Kidney epithelial cell (primary cell): Measurements from ENCODE around the gene CCL7. TPM values are rescaled to one million over a fixed set of nuclear protein-coding genes. Genes with fewer than 3 reads are reported as not detected.

Experiments used
- DNase-seq: peaks from one replicate; pipeline ENCODE4 v3.0.0-alpha.2; 2010; ENCODE audit warnings: low read depth
- H3K27me3 ChIP-seq: 2 replicates; pipeline ENCODE4 v1.6.0; 2011; ENCODE audit warnings: low read length; ENCODE audit not compliant: control insufficient read depth, insufficient read depth
- H3K36me3 ChIP-seq: 2 replicates; pipeline ENCODE4 v1.5.1; 2011; ENCODE audit warnings: low read length; ENCODE audit not compliant: control insufficient read depth, insufficient read depth
- H3K4me3 ChIP-seq: 2 replicates; pipeline ENCODE4 v1.5.1; 2011; ENCODE audit warnings: low read depth, mild to moderate bottlenecking, control low read depth, low read length
- total RNA-seq: library from RNA; depleted of rRNA; stranded (reverse); fragments of >200 nt; gene quantifications from 2 replicates; pipeline ENCODE4 v1.2.3, GENCODE V29; 2015
- TF ChIP-seq, protein P1 (sequence below): IDR thresholded peaks from 2 replicates; pipeline ENCODE4 v1.5.1; 2011; ENCODE audit warnings: mild to moderate bottlenecking, moderate library complexity, low read length, control low read depth, inconsistent platforms; ENCODE audit not compliant: insufficient read depth, poor library complexity, severe bottlenecking

The CCL7 gene
- total RNA-seq, 1 donor from 2014 or later = not detected

DNA sequence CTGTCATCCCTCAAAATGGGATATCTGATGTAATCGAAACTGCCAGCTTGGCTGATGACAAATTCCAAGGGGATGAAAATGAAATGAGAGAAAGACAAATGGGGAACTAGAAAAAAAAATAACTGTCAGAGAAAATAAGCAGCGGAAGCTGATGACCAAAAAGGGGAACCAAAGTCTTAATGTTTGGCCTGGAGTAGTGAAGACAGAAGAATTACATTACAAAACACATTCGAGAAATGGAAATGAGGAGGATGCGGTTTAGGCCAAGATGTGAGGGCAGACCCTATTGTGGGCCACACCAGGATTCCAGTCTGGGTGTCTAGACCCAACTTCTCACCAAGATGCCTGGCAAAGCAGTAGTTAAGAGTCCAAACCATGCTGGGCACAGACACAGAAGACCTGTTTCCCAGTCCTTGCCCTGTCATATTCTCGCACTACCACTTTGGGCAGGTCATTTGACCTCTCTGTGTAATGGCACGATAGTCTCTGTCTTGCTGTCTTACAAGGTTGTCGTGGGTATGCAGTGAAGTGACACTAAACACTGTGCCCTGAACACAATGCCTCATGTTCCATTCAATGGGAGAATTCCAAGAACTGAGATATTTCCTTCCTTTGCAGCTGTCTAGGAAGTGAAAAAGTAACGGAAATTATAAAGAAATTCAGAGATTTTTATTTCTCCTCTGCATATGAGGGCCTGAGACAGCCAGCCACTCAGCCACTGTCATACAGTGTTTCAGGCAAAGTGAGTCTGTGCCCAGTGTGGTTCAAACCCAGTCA lies 27.2 kb upstream of the CCL7 start:
- Histone ChIP-seq H3K27me3 (no peaks in the 10 kb centered on the region), H3K4me3 (no peak overlapping the region), H3K36me3 (no peaks in the 10 kb centered on the region)
- TF ChIP-seq, protein P1, sequence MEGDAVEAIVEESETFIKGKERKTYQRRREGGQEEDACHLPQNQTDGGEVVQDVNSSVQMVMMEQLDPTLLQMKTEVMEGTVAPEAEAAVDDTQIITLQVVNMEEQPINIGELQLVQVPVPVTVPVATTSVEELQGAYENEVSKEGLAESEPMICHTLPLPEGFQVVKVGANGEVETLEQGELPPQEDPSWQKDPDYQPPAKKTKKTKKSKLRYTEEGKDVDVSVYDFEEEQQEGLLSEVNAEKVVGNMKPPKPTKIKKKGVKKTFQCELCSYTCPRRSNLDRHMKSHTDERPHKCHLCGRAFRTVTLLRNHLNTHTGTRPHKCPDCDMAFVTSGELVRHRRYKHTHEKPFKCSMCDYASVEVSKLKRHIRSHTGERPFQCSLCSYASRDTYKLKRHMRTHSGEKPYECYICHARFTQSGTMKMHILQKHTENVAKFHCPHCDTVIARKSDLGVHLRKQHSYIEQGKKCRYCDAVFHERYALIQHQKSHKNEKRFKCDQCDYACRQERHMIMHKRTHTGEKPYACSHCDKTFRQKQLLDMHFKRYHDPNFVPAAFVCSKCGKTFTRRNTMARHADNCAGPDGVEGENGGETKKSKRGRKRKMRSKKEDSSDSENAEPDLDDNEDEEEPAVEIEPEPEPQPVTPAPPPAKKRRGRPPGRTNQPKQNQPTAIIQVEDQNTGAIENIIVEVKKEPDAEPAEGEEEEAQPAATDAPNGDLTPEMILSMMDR = no peak
- no peak for DNase-seq

DNA sequence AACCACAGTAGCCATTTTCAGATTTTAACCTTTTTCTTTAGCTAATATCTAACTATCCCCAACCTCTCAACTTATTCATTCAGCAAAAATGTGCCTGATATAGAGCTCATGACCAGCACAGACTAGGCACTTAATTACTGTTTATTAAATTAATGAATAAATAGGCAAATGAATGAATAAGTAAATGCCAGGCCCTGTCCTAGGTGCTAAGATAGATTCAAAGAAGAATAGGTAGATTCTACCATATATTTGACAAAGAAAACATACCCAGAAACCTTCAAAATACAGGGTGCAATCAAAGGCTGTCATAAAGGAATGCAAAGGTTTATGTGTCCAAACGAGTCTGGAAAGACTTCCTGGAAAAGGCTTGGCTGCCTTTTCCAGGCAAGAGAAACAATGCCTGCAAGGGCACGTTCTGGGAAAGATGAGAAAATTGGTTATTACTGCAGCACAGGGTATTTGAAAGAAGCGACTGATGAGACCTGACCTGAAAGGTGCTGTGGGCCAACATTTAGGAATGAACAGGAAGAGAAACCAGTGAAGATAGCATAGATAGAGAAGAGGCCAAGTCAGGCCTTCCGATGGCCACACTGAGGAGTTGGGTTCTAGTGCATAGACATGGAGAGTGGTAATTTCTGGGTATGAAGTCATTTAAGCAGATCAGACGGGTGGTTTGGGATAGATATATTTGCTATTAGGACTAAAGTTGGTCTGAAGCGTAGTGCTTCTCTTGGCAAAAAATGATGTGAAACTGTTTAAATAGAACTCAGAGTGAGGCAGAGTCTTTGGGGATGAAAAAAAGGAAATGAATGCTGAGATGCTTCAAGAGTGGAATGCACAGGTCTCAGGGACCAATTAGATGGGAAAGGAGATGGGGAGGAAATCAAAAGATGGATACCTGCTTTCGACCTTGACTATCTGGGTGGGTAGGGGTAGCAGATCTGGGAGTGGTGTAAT lies 26.4 kb upstream of the CCL7 start:
- DNase-seq = no peak
- Histone ChIP-seq H3K36me3 (no peaks in the 10 kb centered on the region), H3K4me3 (no peak overlapping the region), H3K27me3 (no peaks in the 10 kb centered on the region)
- TF ChIP-seq, protein P1 = no peak

GRCh38 chr17:34245351-34245905 lies 24.6 kb upstream of the CCL7 start:
- TF ChIP-seq, protein P1 = no peak
- H3K4me3 ChIP-seq = no peak overlapping the region
- H3K36me3 ChIP-seq = no peaks in the 10 kb centered on the region
- no peaks in the 10 kb centered on the region for H3K27me3 ChIP-seq
- DNase-seq = no peak

- DNase-seq = no peak
- H3K27me3 ChIP-seq = no peaks in the 10 kb centered on the region
- TF ChIP-seq, protein P1 = no peak
- no peak overlapping the region for H3K4me3 ChIP-seq
- H3K36me3 ChIP-seq = no peaks in the 10 kb centered on the region
Measured at GRCh38 chr17:34246446-34246845, 23.6 kb upstream of the CCL7 start.

GRCh38 chr17:34246881-34247280 lies 23.1 kb upstream of the CCL7 start:
- TF ChIP-seq, protein P1 = no peak
- DNase-seq = no peak
- Histone ChIP-seq H3K36me3 (no peaks in the 10 kb centered on the region), H3K4me3 (no peak overlapping the region), H3K27me3 (no peaks in the 10 kb centered on the region)
